GM21786 (cell line): ENCODE results near the gene SLC1A7.

Experiments used
- ATAC-seq: cut with Tn5 transposase; IDR thresholded peaks from one replicate; pipeline ENCODE4 v1.9.1; 2021; ENCODE audit not compliant: unreplicated experiment

Gene SLC1A7

GRCh38 chr1:53062708-53063591, 79.5 kb downstream of the SLC1A7 start:
- no peak for ATAC-seq

DNA sequence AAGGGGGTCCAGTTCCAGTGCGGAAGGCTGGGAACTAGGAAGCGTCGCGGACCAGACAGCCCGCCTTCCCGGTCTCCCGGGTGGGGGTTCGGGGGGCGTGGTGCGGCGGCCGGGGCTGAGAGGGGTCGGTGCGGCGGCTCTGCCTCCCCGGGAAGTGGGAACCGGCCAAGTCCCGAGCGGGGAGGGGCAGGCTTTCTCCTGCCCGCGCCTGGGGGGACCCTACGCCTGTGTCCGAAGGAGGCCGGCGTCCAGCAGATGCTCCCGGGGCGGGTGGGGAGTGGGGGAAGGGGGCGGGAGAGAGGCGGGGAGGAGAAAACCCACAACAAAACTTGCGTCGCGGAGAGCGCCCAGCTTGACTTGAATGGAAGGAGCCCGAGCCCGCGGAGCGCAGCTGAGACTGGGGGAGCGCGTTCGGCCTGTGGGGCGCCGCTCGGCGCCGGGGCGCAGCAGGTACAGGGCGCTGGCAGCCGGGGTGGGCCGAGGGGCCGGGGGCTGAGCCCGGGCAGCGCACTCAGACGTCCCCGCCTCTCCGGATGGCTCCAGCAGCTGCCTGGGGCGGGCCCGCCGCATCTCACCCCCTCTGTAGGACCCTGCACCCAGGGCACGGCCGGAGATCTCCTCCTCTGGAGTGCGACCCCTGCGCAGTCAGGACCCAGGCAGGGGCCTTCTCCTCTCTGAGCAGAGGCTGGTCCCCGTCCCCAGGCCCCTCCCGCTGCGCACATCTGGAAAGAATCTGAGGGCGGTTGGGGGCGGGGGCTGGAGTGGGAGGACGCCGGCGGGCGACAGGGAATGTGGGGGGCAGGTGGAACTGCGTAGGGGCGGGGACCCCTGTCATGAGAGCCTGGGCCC, 80.4 kb downstream of the SLC1A7 start, which contains the start of gene PODN:
Gene PODN (plus strand): TSS at position 355 of the 849 bp plus-strand sequence. CDS start 7,643 bp downstream, outside the sequence.
- ATAC-seq = no peak

- no peak for ATAC-seq
Measured at GRCh38 chr1:53061123-53061858, 81.1 kb downstream of the SLC1A7 start.

DNA sequence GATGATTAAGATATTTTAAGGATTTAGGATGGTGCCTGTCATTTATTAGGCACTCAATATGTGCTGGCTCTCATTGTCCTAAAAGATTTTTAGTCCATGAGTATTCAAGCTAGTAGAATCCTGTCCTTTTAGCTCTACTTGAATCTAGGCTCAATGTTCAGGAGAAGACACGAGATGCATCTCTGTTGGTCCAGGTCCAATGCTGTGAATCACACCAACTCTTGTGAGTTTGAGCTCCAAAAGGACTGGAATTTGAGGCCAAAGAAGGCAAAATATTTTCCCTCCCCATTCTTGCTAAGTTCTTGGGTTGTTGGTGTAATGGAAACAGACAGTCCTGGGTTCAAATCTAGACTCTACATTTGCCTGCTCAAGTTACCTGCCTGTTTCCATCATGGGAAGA, 81.9 kb downstream of the SLC1A7 start:
- no peak for ATAC-seq

GRCh38 chr1:53057127-53057526, 85.3 kb downstream of the SLC1A7 start:
- ATAC-seq = no peak

GRCh38 chr1:53051676-53052075, 90.8 kb downstream of the SLC1A7 start:
- ATAC-seq = no peak

GRCh38 chr1:53050310-53050709, 92.1 kb downstream of the SLC1A7 start:
- ATAC-seq = no peak

- ATAC-seq = no peak
Measured at GRCh38 chr1:53049574-53049967, 92.9 kb downstream of the SLC1A7 start.

DNA sequence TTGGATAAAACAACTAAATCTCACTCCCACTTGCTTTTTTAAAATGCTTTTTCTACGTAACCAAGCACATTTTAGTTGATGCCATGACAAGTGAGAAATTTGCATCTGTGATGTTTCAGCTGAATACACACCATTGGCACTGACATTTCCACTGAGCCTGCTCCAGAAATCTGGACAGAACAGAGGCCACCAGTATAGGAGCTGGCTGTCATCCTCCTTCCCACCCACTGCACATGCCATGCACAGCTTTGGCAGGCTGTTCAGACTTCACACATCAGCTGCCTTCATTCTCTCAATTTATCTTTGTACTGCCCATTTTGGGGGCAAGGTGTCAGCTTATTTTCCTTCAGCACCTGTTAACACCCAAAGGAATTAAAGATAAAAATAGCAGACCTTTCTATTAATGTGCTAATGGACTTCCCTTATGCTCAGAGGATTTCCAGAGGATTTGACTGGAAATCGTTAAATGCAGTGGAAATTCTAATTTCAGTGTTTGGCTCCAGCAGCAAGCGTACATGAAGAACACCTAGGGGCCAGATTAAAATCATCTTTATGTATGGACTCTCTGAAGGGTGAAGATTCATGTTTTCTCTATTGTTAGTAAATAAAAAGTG, 93.4 kb downstream of the SLC1A7 start:
- no peak for ATAC-seq

DNA sequence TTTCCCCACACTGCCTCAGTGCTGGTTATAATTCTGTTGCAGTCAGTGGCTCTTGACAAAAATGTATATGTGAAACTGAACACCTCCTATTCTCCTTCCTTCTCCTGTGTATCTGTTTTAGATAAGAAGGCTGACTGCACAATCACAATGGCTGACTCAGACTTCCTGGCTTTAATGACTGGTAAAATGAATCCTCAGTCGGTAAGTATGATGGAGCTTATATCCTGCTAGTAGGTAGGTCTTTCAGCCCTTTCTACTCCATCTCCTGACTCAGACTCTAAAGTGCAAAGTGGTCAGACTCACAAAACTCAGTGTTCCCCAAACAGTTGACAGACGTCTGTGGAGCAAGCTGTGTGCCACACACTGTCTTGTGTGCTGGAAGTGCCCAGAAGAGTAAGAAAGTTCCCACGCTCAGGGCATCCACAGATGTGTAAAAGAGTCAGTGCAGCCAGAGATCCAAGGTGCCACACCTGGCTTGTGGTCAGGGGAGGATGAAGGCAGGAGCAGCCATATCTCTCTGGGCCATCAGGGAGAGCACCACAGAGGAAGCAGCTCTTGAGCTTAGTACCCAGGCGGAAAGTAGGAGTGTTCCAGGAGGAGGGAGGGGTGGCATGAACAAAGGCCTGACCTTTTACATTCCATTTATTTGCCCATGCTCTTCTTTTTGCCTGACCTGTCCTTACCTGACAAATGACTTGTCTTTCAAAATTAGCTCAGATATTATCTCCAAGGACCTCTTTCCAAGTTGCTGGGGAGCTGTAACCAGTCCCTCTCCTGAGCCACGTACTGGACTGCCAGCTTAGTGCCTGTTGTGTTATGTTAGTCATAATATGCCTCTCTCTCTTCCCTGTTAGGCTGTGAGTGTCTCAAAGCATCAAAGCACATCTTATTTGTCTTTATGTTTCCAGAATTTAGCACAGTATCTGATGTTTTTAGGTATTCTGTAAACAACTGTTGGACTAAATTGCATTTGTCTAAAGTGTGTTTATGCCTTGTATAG, 94.4 kb downstream of the SLC1A7 start:
- no peak for ATAC-seq

GRCh38 chr1:53046930-53047329, 95.5 kb downstream of the SLC1A7 start:
- no peak for ATAC-seq

GRCh38 chr1:53044926-53045325, 97.5 kb downstream of the SLC1A7 start:
- ATAC-seq = no peak

GRCh38 chr1:53043271-53043670, 99.2 kb downstream of the SLC1A7 start:
- no peak for ATAC-seq

- ATAC-seq = no peak
Measured at GRCh38 chr1:53038566-53038965, 103.9 kb downstream of the SLC1A7 start.
